GM10266 (cell line): ENCODE measurements around the gene COL24A1.
A peak's percentile ranks its signal among the peaks of the same experiment; 100 is the strongest.

Source experiments
- DNase-seq: peaks from one replicate; pipeline ENCODE4 v3.0.0; 2012; ENCODE audit errors: extremely low spot score
- TF ChIP-seq, protein P1 (sequence below): IDR thresholded peaks from 2 replicates; pipeline ENCODE4 v1.5.1; 2012; ENCODE audit warnings: mild to moderate bottlenecking, low read depth; ENCODE audit not compliant: control insufficient read depth, insufficient read depth; ENCODE audit errors: missing control alignments

COL24A1 gene

DNA sequence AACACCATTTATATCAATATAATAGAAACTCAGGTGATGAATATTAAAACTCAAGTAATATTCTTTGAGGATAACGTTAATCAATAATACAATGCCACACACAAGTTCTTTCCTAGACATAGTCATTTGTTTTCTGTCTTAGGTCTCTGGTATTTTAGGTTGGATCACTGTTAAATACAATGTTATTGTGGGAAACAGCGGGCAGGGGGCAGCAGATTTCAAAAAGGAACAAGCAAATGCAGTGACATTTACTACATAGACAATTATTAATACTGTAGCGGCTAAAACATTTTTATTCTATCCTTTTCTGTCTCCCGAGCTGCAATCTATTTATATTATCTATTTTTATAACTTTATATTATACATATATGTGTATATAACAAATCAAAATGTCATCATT is 261.9 kb downstream of the COL24A1 start:
- peak; percentile 21 for DNase-seq
- TF ChIP-seq, protein P1, sequence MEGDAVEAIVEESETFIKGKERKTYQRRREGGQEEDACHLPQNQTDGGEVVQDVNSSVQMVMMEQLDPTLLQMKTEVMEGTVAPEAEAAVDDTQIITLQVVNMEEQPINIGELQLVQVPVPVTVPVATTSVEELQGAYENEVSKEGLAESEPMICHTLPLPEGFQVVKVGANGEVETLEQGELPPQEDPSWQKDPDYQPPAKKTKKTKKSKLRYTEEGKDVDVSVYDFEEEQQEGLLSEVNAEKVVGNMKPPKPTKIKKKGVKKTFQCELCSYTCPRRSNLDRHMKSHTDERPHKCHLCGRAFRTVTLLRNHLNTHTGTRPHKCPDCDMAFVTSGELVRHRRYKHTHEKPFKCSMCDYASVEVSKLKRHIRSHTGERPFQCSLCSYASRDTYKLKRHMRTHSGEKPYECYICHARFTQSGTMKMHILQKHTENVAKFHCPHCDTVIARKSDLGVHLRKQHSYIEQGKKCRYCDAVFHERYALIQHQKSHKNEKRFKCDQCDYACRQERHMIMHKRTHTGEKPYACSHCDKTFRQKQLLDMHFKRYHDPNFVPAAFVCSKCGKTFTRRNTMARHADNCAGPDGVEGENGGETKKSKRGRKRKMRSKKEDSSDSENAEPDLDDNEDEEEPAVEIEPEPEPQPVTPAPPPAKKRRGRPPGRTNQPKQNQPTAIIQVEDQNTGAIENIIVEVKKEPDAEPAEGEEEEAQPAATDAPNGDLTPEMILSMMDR = peak; percentile 65

DNA sequence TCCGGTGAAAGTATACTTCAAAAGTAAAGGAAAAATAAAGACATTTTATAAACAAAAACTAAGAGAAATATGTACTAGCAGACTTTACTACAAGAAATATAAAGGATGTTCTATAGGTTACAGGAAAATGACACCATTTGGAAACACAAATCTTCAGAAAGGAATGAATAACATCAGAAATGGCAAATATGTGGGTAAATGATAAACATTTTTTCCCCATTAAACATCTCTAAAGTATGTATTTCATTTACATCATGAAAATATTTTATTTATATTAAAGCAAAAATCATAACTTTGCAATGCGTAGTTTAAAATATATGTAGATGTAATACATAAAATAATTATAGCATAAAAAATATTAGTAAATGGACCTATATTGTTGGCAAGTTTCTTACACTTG is 264.2 kb downstream of the COL24A1 start:
- TF ChIP-seq, protein P1 = no peak
- no peak for DNase-seq

DNA sequence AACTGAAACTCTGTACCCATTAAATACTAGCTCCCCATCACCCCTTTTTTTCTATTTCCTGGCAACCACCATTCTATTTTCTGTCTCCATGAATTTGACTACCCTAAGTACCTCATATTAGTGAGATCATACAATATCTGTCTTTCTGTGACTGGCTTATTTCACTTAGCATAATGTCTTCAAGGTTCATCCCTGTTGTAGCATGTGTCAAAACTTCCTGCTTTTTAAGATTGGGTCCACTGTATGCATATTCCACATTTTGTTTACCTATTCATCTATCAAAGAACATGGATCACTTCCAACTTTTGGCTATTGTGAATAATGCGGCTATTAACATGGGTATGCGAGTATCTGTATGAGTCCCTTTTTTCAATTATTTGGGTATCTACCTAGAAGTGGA is 266.7 kb downstream of the COL24A1 start:
- no peak for DNase-seq
- TF ChIP-seq, protein P1 = no peak

DNA sequence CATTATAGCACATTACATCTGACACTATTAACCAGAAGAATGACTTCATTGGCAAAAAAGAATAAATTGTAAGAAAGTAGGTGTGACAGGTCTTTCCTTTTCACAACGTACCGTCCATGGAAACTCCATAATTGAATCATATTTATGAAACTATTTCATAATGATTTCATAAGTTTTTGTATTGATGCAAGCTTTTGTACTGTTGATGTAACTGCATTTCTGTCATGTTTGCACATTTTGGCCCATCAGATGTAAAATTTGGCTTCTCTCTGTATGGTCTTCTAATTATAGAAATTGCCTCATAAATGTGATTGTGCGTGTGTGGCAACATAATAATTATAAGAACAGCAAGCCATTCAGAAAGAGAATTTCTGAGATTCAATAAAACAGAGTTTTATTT is 267.7 kb downstream of the COL24A1 start:
- no peak for DNase-seq
- TF ChIP-seq, protein P1 = no peak

DNA sequence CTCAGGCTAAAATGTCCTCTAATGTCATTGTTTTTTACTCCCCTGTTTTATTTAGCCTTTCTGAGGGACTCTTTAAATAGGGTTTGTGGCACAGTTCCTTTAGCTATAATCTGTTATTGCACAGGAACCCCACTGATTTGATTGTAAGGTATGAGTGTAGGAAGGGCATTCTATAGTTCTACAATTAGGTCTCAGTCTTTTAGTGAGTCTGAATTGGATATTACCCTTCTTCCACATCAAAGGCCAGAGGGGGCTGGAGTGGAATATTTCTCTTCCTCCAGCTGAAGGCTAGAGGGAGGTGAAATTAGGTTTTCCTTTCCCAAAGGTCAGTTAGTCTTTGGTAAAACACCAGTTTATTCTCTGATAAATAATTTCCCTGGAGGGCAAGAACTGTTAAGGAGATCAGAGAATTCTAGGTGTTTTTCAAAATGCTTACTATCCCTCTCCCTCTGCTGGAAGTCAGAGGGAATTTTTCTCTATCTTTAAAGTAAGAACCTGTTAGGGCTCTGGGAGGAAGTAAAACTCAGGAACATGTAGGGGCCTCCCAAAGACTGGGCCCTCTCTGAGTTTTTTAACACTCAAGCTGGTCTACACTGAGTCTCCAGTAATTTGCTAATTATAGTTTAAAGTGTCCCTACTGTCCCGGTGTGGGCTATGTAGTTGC is 272.1 kb downstream of the COL24A1 start:
- DNase-seq = no peak
- TF ChIP-seq, protein P1 = no peak

DNA sequence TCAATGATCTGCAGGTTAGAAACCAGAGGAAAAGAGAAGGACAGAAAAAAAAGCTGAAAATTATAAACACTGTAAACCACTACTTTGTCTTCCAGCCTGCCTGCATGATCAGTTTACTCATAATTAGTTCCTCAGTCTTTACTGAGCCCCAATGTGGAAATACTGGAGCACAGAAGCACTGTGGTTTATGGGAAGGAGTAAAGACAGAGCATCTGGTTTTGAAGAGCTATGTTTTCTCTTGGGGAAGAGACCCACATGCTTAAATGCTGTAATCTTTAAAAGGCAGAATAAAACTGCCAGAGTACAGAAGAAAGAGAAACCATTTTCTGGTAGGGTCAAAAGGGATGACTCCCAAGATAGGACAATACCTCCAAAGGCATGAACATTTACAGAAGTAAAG is 289.4 kb downstream of the COL24A1 start:
- DNase-seq = no peak
- TF ChIP-seq, protein P1 = no peak

DNA sequence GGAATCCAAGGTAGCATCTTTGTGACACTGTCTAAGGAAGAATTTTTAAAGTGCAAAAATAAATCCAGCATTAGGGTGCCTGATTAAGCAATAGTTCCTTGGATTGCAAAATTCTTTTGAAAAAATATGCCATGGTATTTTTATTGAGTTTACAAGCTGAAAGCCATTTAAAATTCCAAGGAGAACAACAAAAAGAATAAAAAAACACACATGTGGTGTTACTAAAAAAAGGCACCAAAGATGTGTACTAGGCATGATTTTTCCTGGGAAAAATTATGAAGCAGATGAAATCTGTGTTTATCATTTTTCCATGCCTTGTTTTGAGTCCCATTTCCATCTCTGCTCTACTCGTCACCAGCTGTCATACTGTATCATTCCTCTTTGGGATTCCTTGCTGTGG is 291.4 kb downstream of the COL24A1 start:
- TF ChIP-seq, protein P1 = no peak
- no peak for DNase-seq
